HCT116 (cell line): ENCODE results near the gene MOB3A. TPM values are rescaled to one million over a fixed set of nuclear protein-coding genes. Genes with fewer than 3 reads are reported as not detected.

Experiments
- ATAC-seq: fragments of 200-7000 bp; cut with Tn5 transposase; 2 replicates; pipeline ENCODE4 v1.9.1; 2020; ENCODE audit warnings: mild to moderate bottlenecking, moderate library complexity
- BruUV-seq: library from RNA; stranded (reverse); fragments of 400-500 nt; replicated peaks from 2 replicates; lab custom pipeline; 2021; lab: Mats Ljungman, UMichigan
- CTCF ChIA-PET: fragments of 300-600 bp; sonication (Branson Sonifier 250); formaldehyde crosslinking; loops from one replicate; lab custom pipeline; 2021; ENCODE audit warnings: antibody characterized with exemption; lab: Charles Lee
- POLR2A ChIA-PET: fragments of 300-600, 350-600 bp; sonication (Branson Sonifier 250); formaldehyde crosslinking; loops from one replicate; lab custom pipeline; 2021; ENCODE audit warnings: antibody characterized with exemption; lab: Charles Lee
- RAD21 ChIA-PET, 2 experiments: fragments of 300-600 bp; sonication (Branson Sonifier 250); formaldehyde crosslinking; loops; one replicate each; lab custom pipeline; 2023; ENCODE audit warnings: low total read pairs in 2 of 2; ENCODE audit not compliant: uncharacterized antibody in 2 of 2, unreplicated experiment in 2 of 2, low non-redundant PET in 1 of 2; lab: Charles Lee
- DNase-seq: peaks from one replicate; pipeline ENCODE4 v3.0.0-alpha.2; 2010; ENCODE audit warnings: low read depth, low spot score
- H2AFZ ChIP-seq: fragments of 200-600 bp; shearing (Covaris generic), sonication (generic); 2 replicates; pipeline ENCODE4 v1.6.1; 2017; ENCODE audit warnings: low read depth, mixed run types, mixed read lengths, antibody characterized with exemption, low read length; ENCODE audit not compliant: poor library complexity, severe bottlenecking
- H3K27ac ChIP-seq: 2 replicates; pipeline ENCODE4 v1.5.1; 2012; ENCODE audit warnings: low read depth, low read length
- H3K27me3 ChIP-seq: fragments of 200-600 bp; sonication (generic); 2 replicates; pipeline ENCODE4 v1.6.1; 2016; ENCODE audit warnings: mixed run types, low read length, mixed read lengths; ENCODE audit not compliant: insufficient read depth
- H3K36me3 ChIP-seq, 2 experiments: fragments of 200-500 bp in 1 of 2; fragments of 200-600 bp in 1 of 2; sonication (Bioruptor generic) in 1 of 2; sonication (generic) in 1 of 2; 2 replicates each; pipeline versions ENCODE4 v1.5.1 to v1.6.1; 2014 to 2016; ENCODE audit warnings: low read length in 2 of 2, inconsistent platforms in 1 of 2, mixed read lengths in 1 of 2, mixed run types in 1 of 2; ENCODE audit not compliant: insufficient read depth in 2 of 2, control insufficient read depth in 1 of 2
- H3K4me1 ChIP-seq, 2 experiments: fragments of 200-600 bp in 1 of 2; sonication (generic) in 1 of 2; 2 replicates each; pipeline versions ENCODE4 v1.5.1 to v1.6.1; 2012 to 2017; ENCODE audit warnings: low read length in 2 of 2, inconsistent platforms in 1 of 2, mild to moderate bottlenecking in 1 of 2, mixed read lengths in 1 of 2, mixed run types in 1 of 2, moderate library complexity in 1 of 2; ENCODE audit not compliant: insufficient read depth in 2 of 2, control insufficient read depth in 1 of 2
- H3K4me2 ChIP-seq: fragments of 200-600 bp; sonication (generic); 2 replicates; pipeline ENCODE4 v1.6.1; 2017; ENCODE audit warnings: mixed run types, low read length, mixed read lengths
- H3K4me3 ChIP-seq, 2 experiments: fragments of 200-600 bp in 1 of 2; sonication (generic) in 1 of 2; replicated peaks in 1 of 2; 2 replicates each; pipeline ENCODE4 v1.5.1; 2011 to 2016; ENCODE audit warnings: low read length in 2 of 2, control low read depth in 1 of 2, low read depth in 1 of 2, mild to moderate bottlenecking in 1 of 2, mixed read lengths in 1 of 2, mixed run types in 1 of 2
- H3K79me2 ChIP-seq: fragments of 200-600 bp; sonication (generic); 2 replicates; pipeline ENCODE4 v1.6.1; 2017; ENCODE audit warnings: mild to moderate bottlenecking, mixed run types, low read length, moderate library complexity, mixed read lengths; ENCODE audit not compliant: insufficient read depth
- H3K9ac ChIP-seq: fragments of 200-600 bp; sonication (generic); 2 replicates; pipeline ENCODE4 v1.6.1; 2016; ENCODE audit warnings: low read length, mixed read lengths
- H3K9me2 ChIP-seq: fragments of 200-600 bp; sonication (generic), shearing (Covaris generic); 2 replicates; pipeline ENCODE4 v1.6.1; 2017; ENCODE audit warnings: mixed run types, mild to moderate bottlenecking, moderate library complexity; ENCODE audit not compliant: insufficient read depth
- H3K9me3 ChIP-seq, 2 experiments: fragments of 200-500 bp in 1 of 2; fragments of 200-600 bp in 1 of 2; sonication (Bioruptor generic) in 1 of 2; sonication (generic) in 1 of 2; 2 replicates each; pipeline ENCODE4 v1.6.1; 2014 to 2017; ENCODE audit warnings: low read length in 2 of 2, mixed read lengths in 2 of 2, inconsistent platforms in 1 of 2, low read depth in 1 of 2, mild to moderate bottlenecking in 1 of 2, mixed run types in 1 of 2, moderate library complexity in 1 of 2; ENCODE audit not compliant: control insufficient read depth in 1 of 2, insufficient read depth in 1 of 2
- H4K20me1 ChIP-seq: fragments of 200-600 bp; sonication (generic), shearing (Covaris generic); 2 replicates; pipeline ENCODE4 v1.6.1; 2017; ENCODE audit warnings: mixed run types, mild to moderate bottlenecking, moderate library complexity; ENCODE audit not compliant: insufficient read depth
- CBX3 ChIP-seq: IDR thresholded peaks from 2 replicates; pipeline ENCODE4 v1.6.1; 2012; ENCODE audit warnings: low read depth
- CEBPB ChIP-seq: IDR thresholded peaks from 2 replicates; pipeline ENCODE4 v1.6.1; 2012; ENCODE audit warnings: low read depth
- EGR1 ChIP-seq: IDR thresholded peaks from 2 replicates; pipeline ENCODE4 v1.6.1; 2012; ENCODE audit warnings: low read depth
- ELF1 ChIP-seq: IDR thresholded peaks from 2 replicates; pipeline ENCODE4 v1.6.1; 2012; ENCODE audit warnings: low read depth, borderline replicate concordance
- EZH2 ChIP-seq: fragments of 200-600 bp; sonication (generic); IDR thresholded peaks from 2 replicates; pipeline ENCODE4 v1.6.1; 2017; ENCODE audit warnings: antibody characterized with exemption, mixed run types
- EZH2phosphoT487 ChIP-seq: fragments of 200-600 bp; IDR thresholded peaks from 2 replicates; pipeline ENCODE4 v1.6.1; 2018; ENCODE audit warnings: antibody characterized with exemption, borderline replicate concordance
- FOSL1 ChIP-seq: IDR thresholded peaks from 2 replicates; pipeline ENCODE4 v1.6.1; 2012; ENCODE audit warnings: low read depth
- POLR2AphosphoS5 ChIP-seq: IDR thresholded peaks from 2 replicates; pipeline ENCODE4 v1.6.1; 2011; ENCODE audit warnings: mild to moderate bottlenecking, low read depth, low read length, moderate library complexity
- RAD21 ChIP-seq: IDR thresholded peaks from 2 replicates; pipeline ENCODE4 v1.6.1; 2012; ENCODE audit warnings: low read depth, mild to moderate bottlenecking
- SRF ChIP-seq: IDR thresholded peaks from 2 replicates; pipeline ENCODE4 v1.6.1; 2012; ENCODE audit warnings: low read depth
- TCF7L2 ChIP-seq: IDR thresholded peaks from 2 replicates; pipeline ENCODE4 v1.7.0; 2011; ENCODE audit warnings: borderline replicate concordance, inconsistent platforms; ENCODE audit not compliant: insufficient read depth, insufficient read length; ENCODE audit errors: extremely low read depth
- intact Hi-C: fragments of 100-400 bp; cut with micrococcal nuclease; formaldehyde crosslinking; loops from 2 replicates; pipeline ENCODE4 v1.10.0; 2022
- total RNA-seq: library from RNA; stranded (reverse); gene quantifications from one replicate; pipeline ENCODE4 v1.2.1, GENCODE V29; 2021; ENCODE audit not compliant: unreplicated experiment
- TF ChIP-seq, protein P1 (sequence below): IDR thresholded peaks from 2 replicates; pipeline ENCODE4 v1.6.1; 2012
- TF ChIP-seq, protein P2 (sequence below): IDR thresholded peaks from 2 replicates; pipeline ENCODE4 v1.6.1; 2012; ENCODE audit warnings: low read depth
- TF ChIP-seq, protein P3 (sequence below): IDR thresholded peaks from 2 replicates; pipeline ENCODE4 v1.6.1; 2012

The MOB3A gene
- total RNA-seq, 1 experiment from 2014 or later, result 32.1 TPM

DNA sequence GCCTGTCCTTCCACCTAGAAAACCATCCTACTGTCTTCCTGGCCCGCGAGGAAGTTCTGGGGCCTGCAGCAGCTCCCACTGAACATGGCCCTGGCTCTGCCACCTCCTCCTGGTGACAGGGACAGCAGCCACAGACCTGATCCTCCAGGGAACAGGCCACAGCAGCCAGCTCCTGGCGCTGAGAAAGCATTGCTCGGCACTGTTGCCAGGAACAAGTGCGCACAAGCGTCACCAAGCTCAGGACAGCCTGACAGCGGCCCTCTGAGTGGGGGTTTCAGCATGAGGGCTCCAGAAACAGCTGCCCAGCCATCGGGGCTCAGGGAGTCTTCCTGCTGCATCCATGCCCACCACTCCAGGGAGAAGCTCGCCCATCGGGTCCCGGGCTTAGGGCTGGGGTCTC, 33.4 kb upstream of the MOB3A start:
- Histone ChIP-seq H4K20me1 (no peaks in the 10 kb centered on the region), H3K79me2 (peaks cover 46% of the 10 kb centered on the region), H3K27me3 (no peaks in the 10 kb centered on the region), H3K27ac (no peak overlapping the region; the same call in 1 of the 2 replicates), H3K4me3 (no peak overlapping the region), H3K36me3 (peaks cover 16 to 56% of the 10 kb centered on the region in 2 experiments), H3K4me1 (no peaks in the 10 kb centered on the region), H2AFZ (no peak overlapping the region), H3K9me2 (no peaks in the 10 kb centered on the region), H3K9me3 (no peaks in the 10 kb centered on the region), H3K4me2 (no peak overlapping the region), H3K9ac (no peak overlapping the region)
- intact Hi-C loops, result no loop called here
- DNase-seq (no peak), ATAC-seq (no peak)
- ChIA-PET RAD21 (no interaction called here), CTCF (no interaction called here), POLR2A (no interaction called here)
- TF ChIP-seq RAD21 (no peak), EGR1 (no peak), CBX3 (no peak), EZH2phosphoT487 (no peak), CEBPB (no peak), ELF1 (no peak), SRF (no peak), POLR2AphosphoS5 (no peak), FOSL1 (no peak), TCF7L2 (no peak), EZH2 (no peak)
- TF ChIP-seq, protein P1, sequence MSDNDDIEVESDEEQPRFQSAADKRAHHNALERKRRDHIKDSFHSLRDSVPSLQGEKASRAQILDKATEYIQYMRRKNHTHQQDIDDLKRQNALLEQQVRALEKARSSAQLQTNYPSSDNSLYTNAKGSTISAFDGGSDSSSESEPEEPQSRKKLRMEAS, result no peak
- TF ChIP-seq, protein P2, sequence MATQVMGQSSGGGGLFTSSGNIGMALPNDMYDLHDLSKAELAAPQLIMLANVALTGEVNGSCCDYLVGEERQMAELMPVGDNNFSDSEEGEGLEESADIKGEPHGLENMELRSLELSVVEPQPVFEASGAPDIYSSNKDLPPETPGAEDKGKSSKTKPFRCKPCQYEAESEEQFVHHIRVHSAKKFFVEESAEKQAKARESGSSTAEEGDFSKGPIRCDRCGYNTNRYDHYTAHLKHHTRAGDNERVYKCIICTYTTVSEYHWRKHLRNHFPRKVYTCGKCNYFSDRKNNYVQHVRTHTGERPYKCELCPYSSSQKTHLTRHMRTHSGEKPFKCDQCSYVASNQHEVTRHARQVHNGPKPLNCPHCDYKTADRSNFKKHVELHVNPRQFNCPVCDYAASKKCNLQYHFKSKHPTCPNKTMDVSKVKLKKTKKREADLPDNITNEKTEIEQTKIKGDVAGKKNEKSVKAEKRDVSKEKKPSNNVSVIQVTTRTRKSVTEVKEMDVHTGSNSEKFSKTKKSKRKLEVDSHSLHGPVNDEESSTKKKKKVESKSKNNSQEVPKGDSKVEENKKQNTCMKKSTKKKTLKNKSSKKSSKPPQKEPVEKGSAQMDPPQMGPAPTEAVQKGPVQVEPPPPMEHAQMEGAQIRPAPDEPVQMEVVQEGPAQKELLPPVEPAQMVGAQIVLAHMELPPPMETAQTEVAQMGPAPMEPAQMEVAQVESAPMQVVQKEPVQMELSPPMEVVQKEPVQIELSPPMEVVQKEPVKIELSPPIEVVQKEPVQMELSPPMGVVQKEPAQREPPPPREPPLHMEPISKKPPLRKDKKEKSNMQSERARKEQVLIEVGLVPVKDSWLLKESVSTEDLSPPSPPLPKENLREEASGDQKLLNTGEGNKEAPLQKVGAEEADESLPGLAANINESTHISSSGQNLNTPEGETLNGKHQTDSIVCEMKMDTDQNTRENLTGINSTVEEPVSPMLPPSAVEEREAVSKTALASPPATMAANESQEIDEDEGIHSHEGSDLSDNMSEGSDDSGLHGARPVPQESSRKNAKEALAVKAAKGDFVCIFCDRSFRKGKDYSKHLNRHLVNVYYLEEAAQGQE, result no peak
- TF ChIP-seq, protein P3, sequence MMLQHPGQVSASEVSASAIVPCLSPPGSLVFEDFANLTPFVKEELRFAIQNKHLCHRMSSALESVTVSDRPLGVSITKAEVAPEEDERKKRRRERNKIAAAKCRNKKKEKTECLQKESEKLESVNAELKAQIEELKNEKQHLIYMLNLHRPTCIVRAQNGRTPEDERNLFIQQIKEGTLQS, result no peak
- no TSS peak for BruUV-seq
